Endothelial cell of umbilical vein (primary cell): ENCODE results near the gene FAM98B. TPM values are rescaled to one million over a fixed set of nuclear protein-coding genes. Genes with fewer than 3 reads are reported as not detected.

Experiments
- BruUV-seq: library from RNA; stranded (reverse); fragments of 400-500 nt; replicated peaks from 2 replicates; lab custom pipeline; 2021; lab: Mats Ljungman, UMichigan
- CTCF ChIA-PET: fragments of 300-600, 350-600 bp; sonication (Branson Sonifier 250); formaldehyde crosslinking; loops from one replicate; lab custom pipeline; 2021; ENCODE audit warnings: antibody characterized with exemption, inconsistent platforms; lab: Charles Lee
- POLR2A ChIA-PET: fragments of 300-600, 350-600 bp; sonication (Branson Sonifier 250); formaldehyde crosslinking; loops from one replicate; lab custom pipeline; 2021; ENCODE audit warnings: antibody characterized with exemption, inconsistent platforms; lab: Charles Lee
- DNase-seq: peaks from one replicate; pipeline ENCODE4 v3.0.0-alpha.2; 2011; ENCODE audit warnings: low read depth, low spot score
- FAIRE-seq: peaks from 2 replicates; lab custom pipeline; 2011; peaks lifted over from hg19 to GRCh38; lab: Jason Lieb, UNC
- H2AFZ ChIP-seq: 2 replicates; pipeline ENCODE4 v1.6.0; 2012; ENCODE audit warnings: low read depth, low read length, control low read depth, inconsistent platforms
- H3K27ac ChIP-seq: 2 replicates; pipeline ENCODE4 v1.5.1; 2011; ENCODE audit warnings: low read depth, mild to moderate bottlenecking, control low read depth, low read length, moderate library complexity; ENCODE audit not compliant: insufficient read depth
- H3K27me3 ChIP-seq, 2 experiments: 2 replicates each; pipeline versions ENCODE4 v1.6.0 to v1.6.1; 2011; ENCODE audit warnings: low read length in 2 of 2, mixed read lengths in 1 of 2; ENCODE audit not compliant: control insufficient read depth in 2 of 2, insufficient read depth in 2 of 2
- H3K36me3 ChIP-seq, 2 experiments: 2 replicates in 1 of 2; 3 replicates in 1 of 2; pipeline ENCODE4 v1.5.1; 2011; ENCODE audit warnings: low read length in 2 of 2, mild to moderate bottlenecking in 1 of 2, moderate library complexity in 1 of 2; ENCODE audit not compliant: control insufficient read depth in 2 of 2, insufficient read depth in 2 of 2; ENCODE audit errors: extremely low read depth in 1 of 2
- H3K4me1 ChIP-seq: 3 replicates; pipeline ENCODE4 v1.5.1; 2011; ENCODE audit warnings: mild to moderate bottlenecking, low read length; ENCODE audit not compliant: control insufficient read depth, insufficient read depth; ENCODE audit errors: extremely low read depth
- H3K4me2 ChIP-seq: 2 replicates; pipeline ENCODE4 v1.6.1; 2011; ENCODE audit warnings: low read length, control low read depth, mixed read lengths; ENCODE audit not compliant: insufficient read depth
- H3K4me3 ChIP-seq, 3 experiments: fragments of 200-600 bp in 1 of 3; sonication (generic), shearing (Covaris generic) in 1 of 3; replicated peaks in 1 of 3; 2 replicates each; pipeline ENCODE4 v1.5.1; 2011 to 2016; ENCODE audit warnings: control low read depth in 3 of 3, low read length in 3 of 3, mild to moderate bottlenecking in 2 of 3, inconsistent platforms in 1 of 3, low read depth in 1 of 3, moderate library complexity in 1 of 3; ENCODE audit not compliant: insufficient read depth in 1 of 3
- H3K79me2 ChIP-seq: 2 replicates; pipeline ENCODE4 v1.6.0; 2012; ENCODE audit warnings: low read length, inconsistent platforms; ENCODE audit not compliant: control insufficient read depth, insufficient read depth
- H3K9ac ChIP-seq: replicated peaks from 2 replicates; pipeline ENCODE3; 2011; ENCODE audit warnings: low read length, control low read depth; ENCODE audit not compliant: insufficient read depth; ENCODE audit errors: extremely low read depth
- H3K9me1 ChIP-seq: replicated peaks from 3 replicates; pipeline ENCODE4 v1.6.0; 2011; ENCODE audit warnings: mild to moderate bottlenecking, low read length; ENCODE audit not compliant: control insufficient read depth, insufficient read depth; ENCODE audit errors: extremely low read depth
- H3K9me3 ChIP-seq: replicated peaks from 2 replicates; pipeline ENCODE4 v1.5.1; 2012; ENCODE audit warnings: low read length, inconsistent platforms; ENCODE audit not compliant: control insufficient read depth, insufficient read depth
- H4K20me1 ChIP-seq: replicated peaks from 2 replicates; pipeline ENCODE3; 2011; ENCODE audit warnings: mild to moderate bottlenecking, low read length; ENCODE audit not compliant: control insufficient read depth, insufficient read depth; ENCODE audit errors: extremely low read depth
- EZH2 ChIP-seq: IDR thresholded peaks from 2 replicates; pipeline ENCODE4 v1.6.1; 2012; ENCODE audit warnings: borderline replicate concordance, low read depth, mild to moderate bottlenecking, moderate library complexity, low read length, inconsistent platforms; ENCODE audit not compliant: severe bottlenecking
- FOS ChIP-seq: IDR thresholded peaks from 2 replicates; pipeline ENCODE4 v1.6.1; 2011; ENCODE audit warnings: mild to moderate bottlenecking, low read length, moderate library complexity, borderline replicate concordance; ENCODE audit not compliant: insufficient read depth
- GATA2 ChIP-seq: IDR thresholded peaks from 2 replicates; pipeline ENCODE4 v1.7.0; 2011; ENCODE audit warnings: low read depth, mild to moderate bottlenecking, moderate library complexity, mixed read lengths, low read length; ENCODE audit not compliant: insufficient read length, insufficient read depth
- JUN ChIP-seq: IDR thresholded peaks from 2 replicates; pipeline ENCODE4 v1.6.1; 2011; ENCODE audit warnings: borderline replicate concordance, low read depth; ENCODE audit not compliant: insufficient read length, insufficient read depth
- MYC ChIP-seq: IDR thresholded peaks from one replicate; pipeline ENCODE4 v1.6.1; 2011; ENCODE audit warnings: mild to moderate bottlenecking, low read depth, low read length
- POLR2A ChIP-seq: IDR thresholded peaks from 2 replicates; pipeline ENCODE4 v1.6.1; 2012; ENCODE audit warnings: low read depth, mild to moderate bottlenecking, control low read depth, low read length
- POLR2AphosphoS5 ChIP-seq: IDR thresholded peaks from 2 replicates; pipeline ENCODE4 v1.6.1; 2012; ENCODE audit warnings: low read depth, mild to moderate bottlenecking, control low read depth, low read length, moderate library complexity; ENCODE audit not compliant: insufficient read depth
- dilution Hi-C: fragments of 300-500 bp; cut with MboI; formaldehyde crosslinking; loops from one replicate; pipeline ENCODE4 v1.15.0; 2019; ENCODE audit warnings: low sequenced_read_pairs; ENCODE audit not compliant: extremely low pct_ligation_motif_present
- intact Hi-C: fragments of 100-400 bp; cut with micrococcal nuclease; formaldehyde crosslinking; loops from one replicate; pipeline ENCODE4 v1.10.0; 2022
- polyA plus RNA-seq, 4 experiments: library from polyadenylated mRNA; depleted of rRNA in 3 of 4; stranded (reverse) in 3 of 4; unstranded in 1 of 4; fragments of >200 nt; gene quantifications; 2 replicates each; pipeline versions ENCODE4 v1.2.1 to v1.2.3, GENCODE V29; 2011 to 2012; ENCODE audit warnings: missing spikeins in 1 of 4
- total RNA-seq: library from RNA; stranded (reverse); gene quantifications from 2 replicates; pipeline ENCODE4 v1.2.3, GENCODE V29; 2021
- TF ChIP-seq, protein P1 (sequence below), 2 donors: IDR thresholded peaks; 1 replicate in 1 of 2; 2 replicates in 1 of 2; pipeline ENCODE4 v1.5.1; 2011; ENCODE audit warnings: low read length in 2 of 2, mild to moderate bottlenecking in 2 of 2, moderate library complexity in 2 of 2, control low read depth in 1 of 2, inconsistent platforms in 1 of 2, low read depth in 1 of 2; ENCODE audit not compliant: insufficient read depth in 1 of 2; ENCODE audit errors: extremely low read depth in 1 of 2
- TF ChIP-seq, protein P2 (sequence below): IDR thresholded peaks from 2 replicates; pipeline ENCODE4 v1.6.1; 2011; ENCODE audit not compliant: insufficient read depth, insufficient read length

FAM98B gene
- total and polyA plus RNA-seq, 2 donors (not counting 3 experiments of a cell fraction or from before 2014, with no cell fraction given), result 4.2 to 22.3 TPM

DNA sequence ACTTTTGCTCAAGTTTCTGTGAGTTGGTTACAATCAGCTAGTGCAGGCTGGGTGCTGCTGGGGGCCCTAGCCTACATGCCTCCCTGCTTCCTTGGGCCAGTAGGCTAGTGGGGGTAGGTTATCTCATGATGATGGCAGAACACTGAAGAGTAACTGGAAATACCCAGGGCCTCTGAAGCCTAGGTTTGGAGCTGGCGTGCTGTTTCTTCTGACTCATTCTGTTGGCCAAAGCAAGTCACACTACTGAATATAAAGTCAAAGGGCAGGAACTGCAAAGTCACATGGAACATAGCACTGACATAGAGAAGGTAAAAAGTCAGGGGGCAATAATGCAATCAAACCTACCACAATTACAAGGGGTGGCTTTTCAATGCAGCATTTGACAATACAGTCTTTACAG is 76.2 kb downstream of the FAM98B start:
- H3K9ac ChIP-seq, result no peak overlapping the region
- FAIRE-seq, result no peak
- no peaks in the 10 kb centered on the region for H3K36me3 ChIP-seq
- no peak overlapping the region for H2AFZ ChIP-seq
- H3K4me3 ChIP-seq, result no peak overlapping the region
- POLR2A ChIA-PET, result no interaction called here
- H3K4me2 ChIP-seq, result no peak overlapping the region
- H3K9me3 ChIP-seq, result no peaks in the 10 kb centered on the region
- CTCF ChIA-PET, result interaction anchor here (1.1 kb wide), 1 partner anchor 34 kb away, joined by 4 read pairs; no protein-coding TSS in a partner anchor
- BruUV-seq, result no TSS peak
- intact Hi-C loops, result no loop called here
- dilution Hi-C loops, result no loop called here
- H4K20me1 ChIP-seq, result no peaks in the 10 kb centered on the region
- no peak overlapping the region for H3K27ac ChIP-seq
- no peak for DNase-seq
- no peaks in the 10 kb centered on the region for H3K4me1 ChIP-seq
- H3K9me1 ChIP-seq, result no peaks in the 10 kb centered on the region
- peaks cover 9 to 20% of the 10 kb centered on the region in 2 experiments for H3K27me3 ChIP-seq
- TF ChIP-seq, protein P1, sequence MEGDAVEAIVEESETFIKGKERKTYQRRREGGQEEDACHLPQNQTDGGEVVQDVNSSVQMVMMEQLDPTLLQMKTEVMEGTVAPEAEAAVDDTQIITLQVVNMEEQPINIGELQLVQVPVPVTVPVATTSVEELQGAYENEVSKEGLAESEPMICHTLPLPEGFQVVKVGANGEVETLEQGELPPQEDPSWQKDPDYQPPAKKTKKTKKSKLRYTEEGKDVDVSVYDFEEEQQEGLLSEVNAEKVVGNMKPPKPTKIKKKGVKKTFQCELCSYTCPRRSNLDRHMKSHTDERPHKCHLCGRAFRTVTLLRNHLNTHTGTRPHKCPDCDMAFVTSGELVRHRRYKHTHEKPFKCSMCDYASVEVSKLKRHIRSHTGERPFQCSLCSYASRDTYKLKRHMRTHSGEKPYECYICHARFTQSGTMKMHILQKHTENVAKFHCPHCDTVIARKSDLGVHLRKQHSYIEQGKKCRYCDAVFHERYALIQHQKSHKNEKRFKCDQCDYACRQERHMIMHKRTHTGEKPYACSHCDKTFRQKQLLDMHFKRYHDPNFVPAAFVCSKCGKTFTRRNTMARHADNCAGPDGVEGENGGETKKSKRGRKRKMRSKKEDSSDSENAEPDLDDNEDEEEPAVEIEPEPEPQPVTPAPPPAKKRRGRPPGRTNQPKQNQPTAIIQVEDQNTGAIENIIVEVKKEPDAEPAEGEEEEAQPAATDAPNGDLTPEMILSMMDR (IDR thresholded peaks at IDR 0.05; ENCODE audit: extremely low read depth in 1 of 2, insufficient read depth in 1 of 2, low read depth in 1 of 2, low read length in 2 of 2), result no peak
- TF ChIP-seq POLR2A, result no peak
- no peak for TF ChIP-seq POLR2AphosphoS5
- TF ChIP-seq EZH2, result no peak
- TF ChIP-seq GATA2, result no peak
- TF ChIP-seq, protein P2, sequence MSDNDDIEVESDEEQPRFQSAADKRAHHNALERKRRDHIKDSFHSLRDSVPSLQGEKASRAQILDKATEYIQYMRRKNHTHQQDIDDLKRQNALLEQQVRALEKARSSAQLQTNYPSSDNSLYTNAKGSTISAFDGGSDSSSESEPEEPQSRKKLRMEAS, result no peak
- TF ChIP-seq JUN, result no peak
- no peak for TF ChIP-seq FOS
- TF ChIP-seq MYC, result no peak
- no peaks in the 10 kb centered on the region for H3K79me2 ChIP-seq
